Kidney epithelial cell (primary cell): ENCODE measurements around the gene ZDHHC9. TPM values are rescaled to one million over a fixed set of nuclear protein-coding genes. Genes with fewer than 3 reads are reported as not detected.

Source experiments
- DNase-seq: peaks from one replicate; pipeline ENCODE4 v3.0.0-alpha.2; 2010; ENCODE audit warnings: low read depth
- H3K27me3 ChIP-seq: 2 replicates; pipeline ENCODE4 v1.6.0; 2011; ENCODE audit warnings: low read length; ENCODE audit not compliant: control insufficient read depth, insufficient read depth
- H3K36me3 ChIP-seq: 2 replicates; pipeline ENCODE4 v1.5.1; 2011; ENCODE audit warnings: low read length; ENCODE audit not compliant: control insufficient read depth, insufficient read depth
- H3K4me3 ChIP-seq: 2 replicates; pipeline ENCODE4 v1.5.1; 2011; ENCODE audit warnings: low read depth, mild to moderate bottlenecking, control low read depth, low read length
- CTCF ChIP-seq: IDR thresholded peaks from 2 replicates; pipeline ENCODE4 v1.5.1; 2011; ENCODE audit warnings: mild to moderate bottlenecking, moderate library complexity, low read length, control low read depth, inconsistent platforms; ENCODE audit not compliant: insufficient read depth, poor library complexity, severe bottlenecking
- total RNA-seq: library from RNA; depleted of rRNA; stranded (reverse); fragments of >200 nt; gene quantifications from 2 replicates; pipeline ENCODE4 v1.2.3, GENCODE V29; 2015

The ZDHHC9 gene
- total RNA-seq, 1 donor from 2014 or later = 31.7 TPM

GRCh38 chrX:129797251-129797906 is 46.3 kb downstream of the ZDHHC9 start:
- Histone ChIP-seq H3K4me3 (no peak overlapping the region), H3K27me3 (no peaks in the 10 kb centered on the region), H3K36me3 (no peaks in the 10 kb centered on the region)
- no peak for DNase-seq
- TF ChIP-seq CTCF = no peak

GRCh38 chrX:129795584-129795983 is 48.1 kb downstream of the ZDHHC9 start:
- DNase-seq = no peak
- Histone ChIP-seq H3K36me3 (no peaks in the 10 kb centered on the region), H3K4me3 (no peak overlapping the region), H3K27me3 (no peaks in the 10 kb centered on the region)
- TF ChIP-seq CTCF = no peak

- H3K36me3 ChIP-seq = no peaks in the 10 kb centered on the region
- no peak for DNase-seq
- no peak for TF ChIP-seq CTCF
- no peak overlapping the region for H3K4me3 ChIP-seq
- H3K27me3 ChIP-seq = no peaks in the 10 kb centered on the region
These were observed 50.0 kb downstream of the ZDHHC9 start for GRCh38 chrX:129793604-129794191.

- no peak for DNase-seq
These were observed 50.9 kb downstream of the ZDHHC9 start for GRCh38 chrX:129792586-129793291.

GRCh38 chrX:129791961-129792570 is 51.6 kb downstream of the ZDHHC9 start:
- Histone ChIP-seq H3K27me3 (no peaks in the 10 kb centered on the region), H3K36me3 (no peaks in the 10 kb centered on the region), H3K4me3 (no peak overlapping the region)
- no peak for TF ChIP-seq CTCF
- no peak for DNase-seq

More at GRCh38 chrX:129792586-129793291, 50.9 kb downstream of the ZDHHC9 start:
- Histone ChIP-seq H3K4me3 (no peak overlapping the region), H3K27me3 (no peaks in the 10 kb centered on the region), H3K36me3 (no peaks in the 10 kb centered on the region)
- TF ChIP-seq CTCF = no peak
